ENCODE data around the gene GABBR2.

Gene GABBR2

DNA sequence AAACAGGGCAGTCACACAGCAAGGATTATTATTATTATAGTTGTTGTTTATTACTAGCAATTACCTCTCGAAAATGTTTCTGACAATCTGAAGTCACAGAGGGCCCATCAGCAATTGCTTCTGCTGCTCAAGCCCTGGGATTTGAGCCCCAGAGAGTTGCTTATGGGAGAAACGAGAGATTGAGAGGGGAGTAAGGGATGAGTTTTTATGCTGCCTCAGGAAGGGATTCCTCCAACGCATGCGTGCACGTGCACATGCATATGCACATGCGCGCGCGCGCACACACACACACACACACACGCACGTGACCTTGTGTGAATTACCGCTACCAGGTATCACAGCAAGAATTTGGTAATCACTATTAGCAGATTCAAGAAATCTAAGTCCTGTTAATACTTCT is 264.1 kb downstream of the GABBR2 start:
- TF ChIP-seq, protein P1, sequence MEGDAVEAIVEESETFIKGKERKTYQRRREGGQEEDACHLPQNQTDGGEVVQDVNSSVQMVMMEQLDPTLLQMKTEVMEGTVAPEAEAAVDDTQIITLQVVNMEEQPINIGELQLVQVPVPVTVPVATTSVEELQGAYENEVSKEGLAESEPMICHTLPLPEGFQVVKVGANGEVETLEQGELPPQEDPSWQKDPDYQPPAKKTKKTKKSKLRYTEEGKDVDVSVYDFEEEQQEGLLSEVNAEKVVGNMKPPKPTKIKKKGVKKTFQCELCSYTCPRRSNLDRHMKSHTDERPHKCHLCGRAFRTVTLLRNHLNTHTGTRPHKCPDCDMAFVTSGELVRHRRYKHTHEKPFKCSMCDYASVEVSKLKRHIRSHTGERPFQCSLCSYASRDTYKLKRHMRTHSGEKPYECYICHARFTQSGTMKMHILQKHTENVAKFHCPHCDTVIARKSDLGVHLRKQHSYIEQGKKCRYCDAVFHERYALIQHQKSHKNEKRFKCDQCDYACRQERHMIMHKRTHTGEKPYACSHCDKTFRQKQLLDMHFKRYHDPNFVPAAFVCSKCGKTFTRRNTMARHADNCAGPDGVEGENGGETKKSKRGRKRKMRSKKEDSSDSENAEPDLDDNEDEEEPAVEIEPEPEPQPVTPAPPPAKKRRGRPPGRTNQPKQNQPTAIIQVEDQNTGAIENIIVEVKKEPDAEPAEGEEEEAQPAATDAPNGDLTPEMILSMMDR (IDR thresholded peaks at IDR 0.05; ENCODE audit: low read length, missing control alignments), result no peak
- DNase-seq (ENCODE audit: low read depth), result no peak
- H3K4me3 ChIP-seq (replicated peaks; ENCODE audit: low read depth, low read length), result no peak overlapping the region

DNA sequence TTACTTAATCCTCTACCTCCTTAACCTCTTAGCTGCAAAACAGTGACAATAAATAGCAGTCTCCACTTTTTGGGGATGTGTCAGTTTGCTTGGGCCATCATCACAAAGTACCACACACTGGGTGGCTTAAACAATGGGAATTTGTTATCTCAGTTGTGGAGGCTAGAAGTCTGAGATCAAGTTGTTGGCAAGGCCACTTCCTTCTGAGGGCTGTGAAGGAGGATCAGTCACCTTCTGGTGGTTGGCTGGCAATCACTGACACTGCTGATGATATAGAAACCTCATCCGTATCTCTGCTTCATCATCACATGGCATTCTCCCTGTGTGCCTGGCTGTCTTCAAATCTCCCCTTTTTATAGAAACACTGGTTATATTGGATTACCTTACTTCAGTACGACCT is 266.2 kb downstream of the GABBR2 start:
- TF ChIP-seq, protein P1 (IDR thresholded peaks at IDR 0.05; ENCODE audit: low read length, missing control alignments), result no peak
- no peak for DNase-seq (ENCODE audit: low read depth)
- H3K4me3 ChIP-seq (replicated peaks; ENCODE audit: low read depth, low read length), result no peak overlapping the region

DNA sequence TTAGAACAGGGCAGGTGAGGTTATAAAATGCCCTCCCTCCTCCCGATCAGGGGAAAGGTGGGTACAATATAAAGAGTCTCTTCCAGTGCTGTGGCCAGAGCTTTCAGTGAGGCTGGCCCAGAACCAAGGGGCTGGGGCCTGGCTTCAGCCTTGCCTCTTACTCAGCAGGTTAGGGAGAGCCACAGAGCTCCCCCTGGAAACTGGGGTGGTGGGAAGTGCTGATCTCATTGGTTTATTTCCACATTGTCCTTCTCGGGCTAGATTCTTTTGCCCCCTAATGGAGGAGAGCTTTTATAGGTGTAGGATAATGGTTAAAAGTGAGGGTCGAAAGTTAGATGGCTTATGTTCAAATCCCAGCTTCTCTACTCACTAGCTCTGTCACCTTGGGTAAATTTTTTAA is 266.6 kb downstream of the GABBR2 start:
- H3K4me3 ChIP-seq (replicated peaks; ENCODE audit: low read depth, low read length), result no peak overlapping the region
- no peak for DNase-seq (ENCODE audit: low read depth)
- TF ChIP-seq, protein P1 (IDR thresholded peaks at IDR 0.05; ENCODE audit: low read length, missing control alignments), result no peak

DNA sequence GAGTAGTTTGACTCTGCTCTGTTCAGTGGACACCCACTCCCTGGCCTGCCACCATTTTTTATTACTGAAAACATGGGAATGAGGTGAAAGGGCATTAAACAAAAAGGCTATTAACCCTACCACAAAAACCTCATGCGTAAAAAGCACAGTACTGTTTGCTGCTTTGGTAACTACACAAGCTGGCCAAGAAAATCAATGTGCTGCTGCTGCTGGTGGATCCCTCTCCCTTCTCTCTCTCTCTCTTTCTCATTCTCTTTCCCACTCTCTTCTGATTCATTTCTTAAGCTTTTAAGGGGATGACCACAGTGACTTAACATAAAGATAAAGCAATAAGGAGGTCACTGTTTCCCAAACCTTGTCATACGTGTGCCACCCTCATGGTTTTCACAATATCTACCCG is 270.1 kb downstream of the GABBR2 start:
- DNase-seq (ENCODE audit: low read depth), result no peak
- TF ChIP-seq, protein P1 (IDR thresholded peaks at IDR 0.05; ENCODE audit: low read length, missing control alignments), result no peak
- no peak overlapping the region for H3K4me3 ChIP-seq (replicated peaks; ENCODE audit: low read depth, low read length)

DNA sequence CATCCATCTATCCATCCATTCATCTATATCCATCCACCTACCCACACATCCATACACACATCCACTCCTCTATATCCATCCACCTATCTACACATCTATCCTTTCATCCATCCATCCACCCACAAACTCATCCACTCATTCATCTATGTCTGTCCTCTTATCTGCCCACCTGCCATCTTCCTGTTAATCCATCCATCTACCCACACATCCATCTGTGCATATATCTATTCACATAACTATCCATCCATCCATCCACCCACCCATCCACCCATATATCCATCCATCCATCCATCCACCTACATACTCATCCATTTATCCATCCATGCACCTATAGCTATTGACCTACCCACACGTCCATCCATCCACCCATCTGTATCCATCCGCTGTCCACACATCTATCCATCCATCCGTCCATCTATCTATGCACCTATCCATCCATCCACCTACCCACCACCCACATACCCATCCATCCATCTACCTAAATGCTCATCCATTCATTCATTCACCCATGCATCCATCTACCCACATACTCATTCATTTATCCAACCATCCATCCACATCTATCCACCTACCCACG is 271.2 kb downstream of the GABBR2 start:
- no peak for DNase-seq (ENCODE audit: low read depth)
- TF ChIP-seq, protein P1 (IDR thresholded peaks at IDR 0.05; ENCODE audit: low read length, missing control alignments), result no peak
- no peak overlapping the region for H3K4me3 ChIP-seq (replicated peaks; ENCODE audit: low read depth, low read length)

DNA sequence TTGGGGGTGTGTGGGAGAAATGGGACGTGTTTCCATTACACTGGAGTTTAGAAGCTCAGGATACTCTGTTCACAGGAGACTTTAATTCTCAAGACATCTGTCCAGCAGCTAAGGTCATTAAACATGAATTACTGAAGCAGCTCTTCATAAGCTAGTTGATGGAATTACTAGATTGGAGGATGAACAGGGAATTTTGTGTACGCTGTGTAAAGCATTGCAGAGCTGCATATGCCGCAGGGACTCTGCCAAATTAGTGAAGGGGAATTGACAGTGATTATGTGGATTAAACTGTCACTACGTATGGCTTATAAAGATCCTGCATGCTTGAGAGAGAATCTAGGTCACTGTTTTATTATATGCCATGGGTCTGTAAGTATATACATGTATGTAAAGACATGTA is 275.8 kb downstream of the GABBR2 start:
- H3K4me3 ChIP-seq (replicated peaks; ENCODE audit: low read depth, low read length), result no peak overlapping the region
- TF ChIP-seq, protein P1 (IDR thresholded peaks at IDR 0.05; ENCODE audit: low read length, missing control alignments), result no peak
- DNase-seq (ENCODE audit: low read depth), result no peak

DNA sequence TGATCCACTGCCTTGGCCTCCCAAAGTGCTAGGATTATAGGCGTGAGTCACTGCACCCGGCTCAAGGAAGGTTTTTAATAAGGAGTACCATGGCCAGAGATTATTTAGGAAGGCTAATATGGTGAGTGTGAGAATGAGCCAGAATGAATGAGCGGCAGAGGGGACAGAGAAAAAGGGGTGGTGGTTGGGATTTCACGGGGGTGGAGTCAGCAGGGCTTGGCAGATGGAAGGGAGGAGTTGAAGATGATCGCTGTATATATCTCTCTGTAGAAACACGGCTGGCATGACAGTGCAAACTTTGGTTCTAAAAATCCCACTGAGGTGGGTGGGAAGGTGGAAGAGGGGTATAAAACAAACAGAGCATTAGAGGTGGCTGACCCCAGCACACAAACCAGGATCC is 276.6 kb downstream of the GABBR2 start:
- DNase-seq (ENCODE audit: low read depth), result no peak
- TF ChIP-seq, protein P1 (IDR thresholded peaks at IDR 0.05; ENCODE audit: low read length, missing control alignments), result no peak
- no peak overlapping the region for H3K4me3 ChIP-seq (replicated peaks; ENCODE audit: low read depth, low read length)

Measured in fibroblast of pulmonary artery (primary cell).